Body of pancreas (tissue), 4 donors: ENCODE results near the gene SPAG6. TPM values are rescaled to one million over a fixed set of nuclear protein-coding genes. Genes with fewer than 3 reads are reported as not detected.

Source experiments
- ATAC-seq: fragments of 150-250 bp; one replicate; pipeline ENCODE4 v1.9.1; 2016
- DNase-seq, 4 donors: peaks; one replicate each; pipeline ENCODE4 v3.0.0-alpha.2; 2019
- H3K27ac ChIP-seq, 4 donors: fragments of 200-600 bp; sonication (generic); 1 replicate in 3 of 4; 2 replicates in 1 of 4; pipeline versions ENCODE4 v1.5.1 to v1.6.1; 2016 to 2019; ENCODE audit warnings: mild to moderate bottlenecking in 1 of 4, mixed read lengths in 1 of 4, moderate library complexity in 1 of 4
- H3K27me3 ChIP-seq, 2 donors: fragments of 200-600 bp; sonication (generic); one replicate each; pipeline ENCODE4 v1.6.0; 2016; ENCODE audit warnings: mild to moderate bottlenecking in 1 of 2
- H3K36me3 ChIP-seq, 2 donors: fragments of 200-600 bp; sonication (generic); replicated peaks in 1 of 2; 2 replicates each; pipeline ENCODE4 v1.5.1; 2016; ENCODE audit warnings: low read depth in 2 of 2; ENCODE audit not compliant: insufficient read depth in 1 of 2
- H3K4me1 ChIP-seq: fragments of 200-600 bp; sonication (generic); one replicate; pipeline ENCODE4 v1.6.0; 2016
- H3K4me3 ChIP-seq, 2 donors: fragments of 200-600 bp; sonication (generic); 1 replicate in 1 of 2; 2 replicates in 1 of 2; pipeline ENCODE4 v1.5.1; 2016 to 2019
- H3K9me3 ChIP-seq, 3 donors: fragments of 200-600 bp; sonication (generic); 1 replicate in 2 of 3; 2 replicates in 1 of 3; pipeline ENCODE4 v1.5.1; 2016
- POLR2A ChIP-seq, 3 donors: fragments of 450-650 bp; IDR thresholded peaks; one replicate each; pipeline ENCODE4 v1.6.1; 2016; ENCODE audit warnings: antibody characterized with exemption in 3 of 3, mild to moderate bottlenecking in 2 of 3
- WGBS, 2 donors: methylation state at CpG; one replicate each; pipeline ENCODE4 v1.1.5; 2017; 5-methylcytosine and 5-hydroxymethylcytosine counted together
- intact Hi-C: fragments of 100-400 bp; cut with DNase I; formaldehyde crosslinking; loops from one replicate; pipeline ENCODE4 v1.15.1; 2023
- total RNA-seq, 2 donors: library from RNA; depleted of rRNA; stranded (reverse); fragments of >200 nt; gene quantifications; one replicate each; pipeline ENCODE4 v1.1.0, GENCODE V29; 2016
- TF ChIP-seq, protein P1 (sequence below), 7 experiments: fragments of 450-650 bp in 4 of 7; fragments of 200-600 bp in 3 of 7; sonication (generic) in 3 of 7; IDR thresholded peaks; one replicate each; pipeline ENCODE4 v1.5.1; 2016 to 2019; ENCODE audit warnings: antibody characterized with exemption in 7 of 7

The SPAG6 gene
- total RNA-seq, 2 donors from 2014 or later = 0.26 TPM; not detected in 1

DNA sequence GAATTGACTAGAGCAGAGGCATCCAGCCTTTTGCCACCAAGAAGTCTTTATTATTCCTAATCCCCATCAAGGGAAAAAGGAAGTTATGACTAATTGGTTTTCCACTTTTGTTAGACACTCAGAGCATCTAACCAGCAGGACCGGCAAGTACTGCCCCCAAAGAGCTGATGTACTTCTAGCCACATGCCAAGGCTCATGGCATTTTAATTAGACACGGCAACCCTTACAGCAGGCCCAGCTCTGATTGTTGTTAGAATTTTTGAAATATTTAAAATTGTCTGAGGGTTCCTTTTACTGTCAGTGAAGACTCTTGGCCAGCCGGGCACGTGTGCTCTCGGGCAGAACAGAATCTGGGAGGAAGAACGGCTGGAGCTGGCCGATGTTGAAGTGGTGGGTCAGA is 114.8 kb downstream of the SPAG6 start:
- ATAC-seq (no peak), DNase-seq (no peak)
- Histone ChIP-seq H3K4me3 (no peak overlapping the region), H3K27me3 (no peaks in the 10 kb centered on the region), H3K9me3 (no peaks in the 10 kb centered on the region), H3K36me3 (no peaks in the 10 kb centered on the region), H3K4me1 (no peaks in the 10 kb centered on the region), H3K27ac (no peak overlapping the region)
- TF ChIP-seq POLR2A (IDR thresholded peaks at IDR 0.05) = no peak
- TF ChIP-seq, protein P1, sequence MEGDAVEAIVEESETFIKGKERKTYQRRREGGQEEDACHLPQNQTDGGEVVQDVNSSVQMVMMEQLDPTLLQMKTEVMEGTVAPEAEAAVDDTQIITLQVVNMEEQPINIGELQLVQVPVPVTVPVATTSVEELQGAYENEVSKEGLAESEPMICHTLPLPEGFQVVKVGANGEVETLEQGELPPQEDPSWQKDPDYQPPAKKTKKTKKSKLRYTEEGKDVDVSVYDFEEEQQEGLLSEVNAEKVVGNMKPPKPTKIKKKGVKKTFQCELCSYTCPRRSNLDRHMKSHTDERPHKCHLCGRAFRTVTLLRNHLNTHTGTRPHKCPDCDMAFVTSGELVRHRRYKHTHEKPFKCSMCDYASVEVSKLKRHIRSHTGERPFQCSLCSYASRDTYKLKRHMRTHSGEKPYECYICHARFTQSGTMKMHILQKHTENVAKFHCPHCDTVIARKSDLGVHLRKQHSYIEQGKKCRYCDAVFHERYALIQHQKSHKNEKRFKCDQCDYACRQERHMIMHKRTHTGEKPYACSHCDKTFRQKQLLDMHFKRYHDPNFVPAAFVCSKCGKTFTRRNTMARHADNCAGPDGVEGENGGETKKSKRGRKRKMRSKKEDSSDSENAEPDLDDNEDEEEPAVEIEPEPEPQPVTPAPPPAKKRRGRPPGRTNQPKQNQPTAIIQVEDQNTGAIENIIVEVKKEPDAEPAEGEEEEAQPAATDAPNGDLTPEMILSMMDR (IDR thresholded peaks at IDR 0.05) = no peak
- intact Hi-C loops = no loop called here
- 88 to 98% methylated on average over 7 of the region's 7 CpGs for WGBS, 2 donors

DNA sequence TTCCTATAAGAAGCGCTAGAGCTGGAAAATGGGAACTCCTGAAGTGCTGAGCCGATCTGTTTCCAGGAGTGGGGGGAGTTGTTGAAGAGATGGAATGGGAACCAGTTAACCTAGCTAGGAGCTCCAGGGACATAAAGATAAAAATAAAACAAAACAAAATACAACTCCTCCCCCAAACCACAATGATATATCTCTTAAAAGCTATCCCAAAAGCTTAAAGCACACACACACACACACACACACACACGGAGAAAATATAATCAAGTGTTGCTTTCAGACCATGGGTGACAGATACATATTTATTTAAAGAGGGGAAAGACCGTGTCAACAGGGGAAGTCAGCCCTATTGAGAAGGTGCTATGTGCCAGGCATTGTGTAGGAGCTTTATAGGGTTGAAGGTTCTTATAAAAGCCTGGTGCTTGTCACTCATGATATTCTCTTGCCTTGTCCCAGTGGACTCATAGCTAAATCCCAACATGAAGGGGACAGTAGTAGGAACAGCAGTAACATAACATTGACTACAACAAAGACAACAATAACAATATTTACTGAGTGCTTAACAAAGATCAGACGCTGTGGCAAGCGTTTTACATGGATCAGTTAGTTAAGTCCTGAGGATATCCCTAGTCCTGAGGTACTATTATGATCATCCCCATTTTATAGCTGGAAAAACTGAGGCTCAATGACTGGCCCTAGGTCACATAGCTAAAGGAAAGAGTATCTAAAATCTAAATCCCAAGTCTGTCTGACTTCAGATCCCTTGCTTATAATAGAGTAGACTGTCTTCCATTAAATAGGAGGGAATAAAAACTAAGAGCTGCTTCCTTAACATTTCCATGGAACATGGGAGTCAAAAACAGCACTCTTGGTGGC is 115.5 kb downstream of the SPAG6 start:
- Histone ChIP-seq H3K27me3 (no peaks in the 10 kb centered on the region), H3K27ac (no peak overlapping the region), H3K4me1 (no peaks in the 10 kb centered on the region), H3K4me3 (no peak overlapping the region), H3K36me3 (no peaks in the 10 kb centered on the region), H3K9me3 (no peaks in the 10 kb centered on the region)
- 88 to 92% methylated on average over 6 of the region's 6 CpGs for WGBS, 2 donors
- no peak for DNase-seq
- ATAC-seq = no peak
- intact Hi-C loops = no loop called here
- TF ChIP-seq, protein P1 (IDR thresholded peaks at IDR 0.05) = no peak
- TF ChIP-seq POLR2A (IDR thresholded peaks at IDR 0.05) = no peak

- Histone ChIP-seq H3K27ac (no peak overlapping the region), H3K4me1 (no peaks in the 10 kb centered on the region), H3K27me3 (no peaks in the 10 kb centered on the region), H3K9me3 (no peaks in the 10 kb centered on the region), H3K36me3 (no peaks in the 10 kb centered on the region), H3K4me3 (no peak overlapping the region)
- TF ChIP-seq POLR2A (IDR thresholded peaks at IDR 0.05) = no peak
- TF ChIP-seq, protein P1 (IDR thresholded peaks at IDR 0.05) = no peak
- DNase-seq = no peak
- intact Hi-C loops = no loop called here
- WGBS, 2 donors = 31 to 70% methylated on average over 1 to 2 of the region's 2 CpGs
- no peak for ATAC-seq
These were observed 116.6 kb downstream of the SPAG6 start for GRCh38 chr10:22461891-22462290.

GRCh38 chr10:22463255-22463654 is 118.0 kb downstream of the SPAG6 start:
- H3K4me1 ChIP-seq = no peaks in the 10 kb centered on the region
- no peaks in the 10 kb centered on the region for H3K36me3 ChIP-seq
- DNase-seq (no peak), ATAC-seq (no peak)
- TF ChIP-seq, protein P1 (IDR thresholded peaks at IDR 0.05) = no peak
- TF ChIP-seq POLR2A (IDR thresholded peaks at IDR 0.05) = no peak
- H3K27ac ChIP-seq = no peak overlapping the region
- H3K4me3 ChIP-seq = no peak overlapping the region
- intact Hi-C loops = no loop called here
- WGBS, 2 donors = 65 to 80% methylated on average over 4 of the region's 4 CpGs
- H3K27me3 ChIP-seq = no peaks in the 10 kb centered on the region
- H3K9me3 ChIP-seq = no peaks in the 10 kb centered on the region
